Cardiac ventricle fibroblast (primary cell): Measurements from ENCODE around the gene AGL. TPM values are rescaled to one million over a fixed set of nuclear protein-coding genes. Genes with fewer than 3 reads are reported as not detected.

ENCODE experiments used
- total RNA-seq: library from RNA; depleted of rRNA; stranded (reverse); fragments of >200 nt; gene quantifications from 2 replicates; pipeline ENCODE4 v1.2.3, GENCODE V29; 2015

AGL gene
- total RNA-seq = 10.1 and 10.4 TPM in 2 replicates

DNA sequence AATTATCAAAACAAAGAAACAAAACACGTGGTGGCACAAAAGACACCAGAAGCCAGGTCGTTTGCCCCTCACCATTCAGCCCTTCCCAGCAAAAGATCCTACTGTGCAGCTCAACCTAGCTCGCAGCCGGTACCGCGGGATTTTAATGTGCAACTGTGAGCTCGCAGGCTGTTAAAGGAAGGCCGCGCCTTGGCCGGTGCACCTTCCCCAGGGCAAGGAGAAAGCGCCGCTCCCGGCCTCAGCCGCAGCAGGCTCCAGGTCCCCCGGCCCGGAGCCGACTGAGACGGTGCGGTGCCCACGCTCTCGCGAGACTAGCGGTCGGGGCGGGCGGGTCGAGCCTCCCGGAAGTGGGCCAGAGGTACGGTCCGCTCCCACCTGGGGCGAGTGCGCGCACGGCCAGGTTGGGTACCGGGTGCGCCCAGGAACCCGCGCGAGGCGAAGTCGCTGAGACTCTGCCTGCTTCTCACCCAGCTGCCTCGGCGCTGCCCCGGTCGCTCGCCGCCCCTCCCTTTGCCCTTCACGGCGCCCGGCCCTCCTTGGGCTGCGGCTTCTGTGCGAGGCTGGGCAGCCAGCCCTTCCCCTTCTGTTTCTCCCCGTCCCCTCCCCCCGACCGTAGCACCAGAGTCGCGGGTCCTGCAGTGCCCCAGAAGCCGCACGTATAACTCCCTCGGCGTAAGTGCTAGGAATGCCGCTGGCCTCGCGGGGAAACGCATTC, at the start of gene AGL:
AGL (plus strand) TSS at position 618 of the 715 bp plus-strand sequence. CDS start 682 bp downstream, outside the sequence.

DNA sequence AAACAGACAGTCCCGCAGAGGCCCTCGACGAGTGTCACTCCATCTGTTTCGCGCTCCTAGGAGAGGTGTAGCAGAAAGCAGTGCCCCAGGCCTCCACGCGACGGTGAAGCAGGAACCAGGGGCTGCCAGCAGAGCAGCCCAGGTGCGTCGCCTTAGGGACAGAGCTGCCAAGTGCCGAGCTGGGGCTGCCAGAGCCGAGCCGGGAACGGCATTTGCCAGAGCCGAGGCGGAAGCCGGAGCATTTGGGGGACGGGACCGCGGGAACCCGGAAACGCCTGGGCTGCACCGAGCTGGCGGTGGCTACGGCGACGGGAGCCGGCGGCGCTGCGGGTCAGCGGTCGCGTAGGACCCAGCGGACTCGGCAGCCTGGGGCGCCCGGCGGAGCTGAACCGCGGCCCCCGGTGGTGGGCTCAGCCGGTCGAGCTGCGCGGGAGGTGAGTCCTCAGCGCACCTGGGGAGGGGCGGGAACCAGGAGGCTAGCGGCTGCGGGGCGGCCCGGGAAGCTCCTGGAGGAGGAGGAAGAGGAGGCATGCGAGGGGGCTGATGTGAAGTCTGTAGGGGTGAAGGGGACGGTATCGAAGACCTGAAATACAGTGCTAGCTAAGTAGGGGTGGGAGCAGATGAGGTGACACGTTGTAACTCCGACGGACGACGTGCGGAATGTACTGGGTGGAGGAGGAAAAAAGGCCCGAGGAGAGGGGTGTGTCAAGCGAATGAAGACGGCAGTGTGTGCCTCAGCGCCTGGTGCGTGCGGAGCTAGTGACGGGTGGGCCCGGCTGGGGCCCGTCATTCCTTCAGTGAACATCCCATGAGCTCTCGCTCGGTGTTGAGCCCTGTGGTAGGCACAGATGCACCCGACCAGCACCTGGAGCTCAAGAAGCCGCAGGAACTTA, 119.8 kb downstream of the AGL start, which contains the start of gene SLC35A3:
SLC35A3 (plus strand) TSS at position 268 of the 893 bp plus-strand sequence. CDS start 23,559 bp downstream, outside the sequence.

Other genes starting within 250 kb of the AGL start
- gene PALMD, start 204.2 kb upstream of the AGL start, total RNA-seq = 4.0 and 7.5 TPM in 2 replicates
- 4.4 and 5.6 TPM in 2 replicates for gene FRRS1, start 83.7 kb upstream of the AGL start, total RNA-seq
- gene SLC35A3, start 119.6 kb downstream of the AGL start, total RNA-seq = 15.2 and 22.3 TPM in 2 replicates